GM19452 (cell line): ENCODE results near the gene CCDC107.

Experiments
- ATAC-seq: cut with Tn5 transposase; IDR thresholded peaks from one replicate; pipeline ENCODE4 v1.9.1; 2021; ENCODE audit not compliant: unreplicated experiment

Gene CCDC107

DNA sequence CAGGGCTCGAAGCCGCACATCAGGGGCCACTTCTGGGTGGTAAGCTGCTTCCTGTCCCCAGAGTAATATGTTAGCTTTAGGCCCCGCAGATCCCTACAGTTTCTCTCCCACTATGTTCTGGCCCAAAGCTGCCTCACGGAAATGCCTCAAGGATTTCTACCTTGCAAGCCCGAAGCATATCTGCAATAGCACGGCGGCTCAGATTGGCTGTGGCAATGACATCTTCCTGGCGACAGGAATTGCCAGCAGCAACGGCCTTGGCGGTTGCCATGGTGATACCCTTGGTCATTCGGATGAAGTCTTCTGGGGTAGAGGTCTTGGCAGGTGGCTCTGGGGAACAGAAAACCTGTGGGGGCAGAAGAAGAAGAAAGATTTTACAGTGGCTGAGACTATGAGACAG, 41.9 kb downstream of the CCDC107 start:
- ATAC-seq, result no peak

DNA sequence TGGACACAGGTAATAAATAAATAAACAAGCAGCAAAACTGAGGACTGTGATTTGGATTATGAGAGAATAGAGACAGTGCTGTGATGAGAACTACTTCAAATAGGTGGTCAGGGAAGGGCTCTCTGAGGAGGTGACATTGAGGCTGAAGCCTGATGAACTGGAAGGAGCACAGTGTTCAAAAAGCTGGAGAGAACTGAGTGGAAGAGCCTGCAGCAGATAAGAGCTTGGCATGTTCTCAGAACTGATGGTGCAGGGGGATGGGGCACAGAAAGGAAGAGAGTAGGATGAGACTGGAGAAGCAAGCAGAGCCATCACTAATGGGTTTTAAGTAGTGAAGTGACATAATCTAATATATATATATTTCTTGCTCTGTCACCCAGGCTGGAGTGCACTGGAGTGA, 42.9 kb downstream of the CCDC107 start:
- no peak for ATAC-seq

DNA sequence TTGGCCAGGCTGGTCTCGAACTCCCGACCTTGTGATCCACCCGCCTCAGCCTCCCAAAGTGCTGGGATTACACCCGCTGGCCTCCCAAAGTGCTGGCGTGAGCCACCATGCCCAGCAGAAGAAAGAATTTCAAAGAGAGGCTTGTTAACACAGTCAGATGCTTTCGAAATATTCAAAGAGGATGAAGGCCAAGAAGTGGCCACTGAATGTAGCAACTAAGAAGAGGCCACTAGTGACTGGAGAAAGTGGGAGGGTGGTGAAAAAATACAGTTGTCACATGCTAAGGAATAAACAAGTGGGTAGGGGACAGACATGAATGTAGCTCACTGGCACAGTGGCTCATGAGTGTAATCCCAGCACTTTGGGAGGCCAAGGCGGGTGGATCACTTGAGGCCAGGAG, 44.6 kb downstream of the CCDC107 start:
- ATAC-seq, result no peak

DNA sequence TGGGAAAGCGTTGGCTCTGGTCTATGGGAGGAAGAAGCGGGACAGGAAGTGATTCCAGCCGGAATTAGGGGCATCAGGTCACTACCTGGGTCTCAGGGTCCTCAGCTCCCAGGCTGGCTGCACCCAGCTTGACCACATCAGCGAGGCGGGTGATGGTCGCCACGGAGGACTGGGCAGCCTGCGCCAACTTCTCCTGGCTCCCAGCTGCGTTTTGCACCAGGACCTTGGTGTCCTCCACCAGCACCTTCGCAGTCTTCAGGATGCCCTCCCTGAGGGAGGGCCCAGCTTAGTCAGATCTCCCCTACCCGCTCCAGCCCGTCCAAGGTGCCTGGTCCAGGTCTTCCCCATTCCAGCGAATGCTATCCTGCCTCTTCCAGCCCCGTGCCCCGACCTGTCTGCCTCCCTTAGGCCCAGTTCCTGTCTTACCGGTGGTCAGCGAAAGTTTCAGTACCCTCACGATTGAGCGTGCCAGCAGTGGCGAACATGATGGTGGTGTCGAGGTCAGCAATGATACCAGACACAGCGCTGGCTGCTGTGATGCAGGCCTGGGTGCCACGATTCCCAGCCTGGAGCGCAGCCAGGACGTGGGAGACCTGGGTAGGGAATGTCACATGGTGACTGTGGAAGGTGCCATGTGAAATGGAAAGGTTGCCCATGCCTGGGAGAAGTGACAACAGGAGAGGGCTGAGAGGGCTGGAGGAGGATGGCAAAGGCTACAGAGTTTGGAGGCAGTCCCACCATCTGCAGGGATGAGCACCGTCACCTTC, 46.0 kb downstream of the CCDC107 start:
- ATAC-seq, result no peak

DNA sequence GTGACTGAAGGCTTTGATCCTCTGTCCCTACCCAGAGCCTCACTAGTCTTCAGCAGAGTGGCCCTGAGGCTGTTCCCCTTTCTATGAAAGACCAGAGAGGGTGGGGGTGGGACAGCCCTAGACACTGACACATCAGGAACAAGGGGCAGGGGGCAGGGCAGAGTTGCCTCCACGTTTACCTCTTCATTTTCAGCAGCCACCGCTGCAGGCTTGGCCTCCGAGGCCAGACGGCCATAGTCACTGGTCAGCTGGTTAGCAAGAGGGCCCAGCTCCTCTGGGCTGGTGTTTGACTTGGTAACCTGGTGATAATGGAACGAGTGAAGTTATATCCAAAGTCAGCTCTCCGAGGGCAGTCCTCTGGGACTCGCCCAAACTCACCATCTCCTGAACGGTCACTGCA, 47.3 kb downstream of the CCDC107 start:
- ATAC-seq, result no peak

DNA sequence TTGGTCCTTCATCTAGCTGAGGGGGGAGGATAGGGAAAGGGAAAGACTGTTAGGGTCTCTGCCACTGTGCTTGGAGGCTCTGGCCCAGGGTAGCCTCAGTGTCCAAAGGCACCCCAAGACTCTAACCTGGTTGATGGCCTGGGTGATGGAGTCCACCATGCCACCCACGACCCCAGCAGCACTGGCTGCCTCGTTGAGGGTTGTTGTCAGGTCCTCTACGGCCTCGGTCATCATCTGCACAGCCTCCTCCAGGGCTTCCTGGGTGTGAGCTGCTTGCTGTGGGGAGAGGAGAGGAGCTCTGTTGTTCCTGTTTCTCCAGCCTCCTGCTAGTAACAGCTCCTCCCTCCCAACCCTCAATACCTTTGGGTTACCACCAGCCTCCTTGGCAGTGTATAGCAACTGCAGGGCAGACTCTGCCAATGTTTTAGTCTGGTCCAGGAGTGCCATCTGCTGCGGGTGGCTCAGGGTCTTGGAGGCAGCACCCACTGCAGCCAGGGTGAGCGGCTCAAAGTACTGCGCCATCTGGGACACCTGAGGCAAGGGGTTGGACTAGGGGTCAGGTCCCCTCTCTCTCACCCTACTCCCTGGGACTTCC, 47.8 kb downstream of the CCDC107 start:
- ATAC-seq, result no peak

DNA sequence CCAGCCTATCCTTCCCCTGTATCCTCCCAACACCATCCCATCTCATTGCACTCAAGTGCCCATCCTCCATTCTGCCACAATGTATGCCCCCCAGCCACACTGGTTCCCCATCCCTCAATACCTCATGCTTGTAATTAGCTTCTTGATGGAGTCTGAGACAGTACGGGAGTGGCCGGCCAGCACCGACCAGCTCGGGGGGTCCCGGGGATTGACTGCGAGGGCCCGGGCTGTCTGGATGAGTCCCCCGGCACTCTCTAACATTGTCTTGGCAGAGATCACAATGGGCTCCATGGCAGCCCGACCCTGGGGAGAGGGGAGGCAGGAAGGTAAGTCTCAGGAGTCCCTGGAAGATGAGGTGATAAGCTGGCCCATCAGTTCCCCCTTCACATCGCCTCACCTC, 48.9 kb downstream of the CCDC107 start:
- ATAC-seq, result no peak

DNA sequence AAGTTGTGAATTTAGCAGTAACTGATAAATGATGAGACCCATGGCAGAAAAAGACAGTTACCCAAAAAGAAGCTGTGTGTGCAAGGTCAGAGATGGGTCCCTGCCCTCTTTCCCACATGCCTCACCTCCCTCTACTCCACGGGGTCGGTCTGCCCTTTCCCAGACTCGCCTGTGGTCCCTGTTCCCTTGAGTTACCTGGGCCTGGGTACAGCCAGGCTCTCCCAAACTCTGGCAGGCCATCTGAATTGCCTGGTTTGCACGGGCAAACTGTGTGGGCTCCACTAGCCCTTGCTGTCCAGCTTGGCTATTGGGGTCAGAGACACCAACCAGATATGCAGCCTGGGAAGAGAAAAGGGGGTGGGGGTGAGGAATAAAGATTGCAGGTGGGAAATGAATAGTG, 50.1 kb downstream of the CCDC107 start:
- no peak for ATAC-seq

DNA sequence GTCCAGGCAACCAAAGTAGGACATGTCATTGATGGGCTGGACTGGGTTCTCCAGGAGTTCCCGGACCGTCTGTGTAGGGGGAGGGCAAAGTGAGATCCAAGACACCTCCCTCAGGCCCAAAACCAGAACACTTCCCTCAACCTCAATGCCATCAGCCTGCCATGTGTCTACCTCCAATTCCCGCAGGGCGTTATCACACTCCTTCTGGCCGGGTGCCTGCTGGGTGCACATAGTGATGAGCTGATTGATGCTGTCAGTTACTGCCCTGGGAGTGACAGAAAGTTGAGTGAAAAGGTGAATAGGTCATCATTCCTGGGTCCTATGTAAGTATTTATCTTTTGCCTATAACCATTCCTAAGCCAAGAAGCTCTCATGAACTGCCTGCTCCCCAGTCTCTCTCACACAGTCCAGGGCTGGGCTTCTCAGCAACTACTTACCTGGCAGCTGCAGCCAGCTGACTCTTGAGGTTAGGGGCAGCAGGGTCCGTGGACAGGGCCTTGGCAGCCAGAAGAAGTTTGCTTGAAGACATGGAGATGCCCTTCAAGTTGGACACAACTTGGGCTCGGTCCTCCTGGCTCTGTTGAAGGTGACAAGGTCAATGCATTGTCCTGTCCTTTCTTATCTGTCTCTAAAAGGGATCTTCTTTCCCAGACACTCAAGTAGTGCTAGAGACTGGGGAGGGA, 52.9 kb downstream of the CCDC107 start:
- no peak for ATAC-seq
